Endothelial cell of umbilical vein (primary cell): ENCODE data around the gene FDX1. TPM values are rescaled to one million over a fixed set of nuclear protein-coding genes. Genes with fewer than 3 reads are reported as not detected.

ENCODE experiments used
- BruUV-seq: library from RNA; stranded (reverse); fragments of 400-500 nt; replicated peaks from 2 replicates; lab custom pipeline; 2021; lab: Mats Ljungman, UMichigan
- CTCF ChIA-PET: fragments of 300-600, 350-600 bp; sonication (Branson Sonifier 250); formaldehyde crosslinking; loops from one replicate; lab custom pipeline; 2021; ENCODE audit warnings: antibody characterized with exemption, inconsistent platforms; lab: Charles Lee
- POLR2A ChIA-PET: fragments of 300-600, 350-600 bp; sonication (Branson Sonifier 250); formaldehyde crosslinking; loops from one replicate; lab custom pipeline; 2021; ENCODE audit warnings: antibody characterized with exemption, inconsistent platforms; lab: Charles Lee
- DNase-seq: peaks from one replicate; pipeline ENCODE4 v3.0.0-alpha.2; 2011; ENCODE audit warnings: low read depth, low spot score
- FAIRE-seq: peaks from 2 replicates; lab custom pipeline; 2011; peaks lifted over from hg19 to GRCh38; lab: Jason Lieb, UNC
- H2AFZ ChIP-seq: 2 replicates; pipeline ENCODE4 v1.6.0; 2012; ENCODE audit warnings: low read depth, low read length, control low read depth, inconsistent platforms
- H3K27ac ChIP-seq: 2 replicates; pipeline ENCODE4 v1.5.1; 2011; ENCODE audit warnings: low read depth, mild to moderate bottlenecking, control low read depth, low read length, moderate library complexity; ENCODE audit not compliant: insufficient read depth
- H3K27me3 ChIP-seq, 2 experiments: 2 replicates each; pipeline versions ENCODE4 v1.6.0 to v1.6.1; 2011; ENCODE audit warnings: low read length in 2 of 2, mixed read lengths in 1 of 2; ENCODE audit not compliant: control insufficient read depth in 2 of 2, insufficient read depth in 2 of 2
- H3K36me3 ChIP-seq, 2 experiments: 2 replicates in 1 of 2; 3 replicates in 1 of 2; pipeline ENCODE4 v1.5.1; 2011; ENCODE audit warnings: low read length in 2 of 2, mild to moderate bottlenecking in 1 of 2, moderate library complexity in 1 of 2; ENCODE audit not compliant: control insufficient read depth in 2 of 2, insufficient read depth in 2 of 2; ENCODE audit errors: extremely low read depth in 1 of 2
- H3K4me1 ChIP-seq: 3 replicates; pipeline ENCODE4 v1.5.1; 2011; ENCODE audit warnings: mild to moderate bottlenecking, low read length; ENCODE audit not compliant: control insufficient read depth, insufficient read depth; ENCODE audit errors: extremely low read depth
- H3K4me2 ChIP-seq: 2 replicates; pipeline ENCODE4 v1.6.1; 2011; ENCODE audit warnings: low read length, control low read depth, mixed read lengths; ENCODE audit not compliant: insufficient read depth
- H3K4me3 ChIP-seq, 3 experiments: fragments of 200-600 bp in 1 of 3; sonication (generic), shearing (Covaris generic) in 1 of 3; replicated peaks in 1 of 3; 2 replicates each; pipeline ENCODE4 v1.5.1; 2011 to 2016; ENCODE audit warnings: control low read depth in 3 of 3, low read length in 3 of 3, mild to moderate bottlenecking in 2 of 3, inconsistent platforms in 1 of 3, low read depth in 1 of 3, moderate library complexity in 1 of 3; ENCODE audit not compliant: insufficient read depth in 1 of 3
- H3K79me2 ChIP-seq: 2 replicates; pipeline ENCODE4 v1.6.0; 2012; ENCODE audit warnings: low read length, inconsistent platforms; ENCODE audit not compliant: control insufficient read depth, insufficient read depth
- H3K9ac ChIP-seq: replicated peaks from 2 replicates; pipeline ENCODE3; 2011; ENCODE audit warnings: low read length, control low read depth; ENCODE audit not compliant: insufficient read depth; ENCODE audit errors: extremely low read depth
- H3K9me1 ChIP-seq: replicated peaks from 3 replicates; pipeline ENCODE4 v1.6.0; 2011; ENCODE audit warnings: mild to moderate bottlenecking, low read length; ENCODE audit not compliant: control insufficient read depth, insufficient read depth; ENCODE audit errors: extremely low read depth
- H3K9me3 ChIP-seq: replicated peaks from 2 replicates; pipeline ENCODE4 v1.5.1; 2012; ENCODE audit warnings: low read length, inconsistent platforms; ENCODE audit not compliant: control insufficient read depth, insufficient read depth
- H4K20me1 ChIP-seq: replicated peaks from 2 replicates; pipeline ENCODE3; 2011; ENCODE audit warnings: mild to moderate bottlenecking, low read length; ENCODE audit not compliant: control insufficient read depth, insufficient read depth; ENCODE audit errors: extremely low read depth
- EZH2 ChIP-seq: IDR thresholded peaks from 2 replicates; pipeline ENCODE4 v1.6.1; 2012; ENCODE audit warnings: borderline replicate concordance, low read depth, mild to moderate bottlenecking, moderate library complexity, low read length, inconsistent platforms; ENCODE audit not compliant: severe bottlenecking
- FOS ChIP-seq: IDR thresholded peaks from 2 replicates; pipeline ENCODE4 v1.6.1; 2011; ENCODE audit warnings: mild to moderate bottlenecking, low read length, moderate library complexity, borderline replicate concordance; ENCODE audit not compliant: insufficient read depth
- JUN ChIP-seq: IDR thresholded peaks from 2 replicates; pipeline ENCODE4 v1.6.1; 2011; ENCODE audit warnings: borderline replicate concordance, low read depth; ENCODE audit not compliant: insufficient read length, insufficient read depth
- MYC ChIP-seq: IDR thresholded peaks from one replicate; pipeline ENCODE4 v1.6.1; 2011; ENCODE audit warnings: mild to moderate bottlenecking, low read depth, low read length
- POLR2AphosphoS5 ChIP-seq: IDR thresholded peaks from 2 replicates; pipeline ENCODE4 v1.6.1; 2012; ENCODE audit warnings: low read depth, mild to moderate bottlenecking, control low read depth, low read length, moderate library complexity; ENCODE audit not compliant: insufficient read depth
- dilution Hi-C: fragments of 300-500 bp; cut with MboI; formaldehyde crosslinking; loops from one replicate; pipeline ENCODE4 v1.15.0; 2019; ENCODE audit warnings: low sequenced_read_pairs; ENCODE audit not compliant: extremely low pct_ligation_motif_present
- intact Hi-C: fragments of 100-400 bp; cut with micrococcal nuclease; formaldehyde crosslinking; loops from one replicate; pipeline ENCODE4 v1.10.0; 2022
- polyA plus RNA-seq, 4 experiments: library from polyadenylated mRNA; depleted of rRNA in 3 of 4; stranded (reverse) in 3 of 4; unstranded in 1 of 4; fragments of >200 nt; gene quantifications; 2 replicates each; pipeline versions ENCODE4 v1.2.1 to v1.2.3, GENCODE V29; 2011 to 2012; ENCODE audit warnings: missing spikeins in 1 of 4
- total RNA-seq: library from RNA; stranded (reverse); gene quantifications from 2 replicates; pipeline ENCODE4 v1.2.3, GENCODE V29; 2021
- TF ChIP-seq, protein P1 (sequence below): IDR thresholded peaks from 2 replicates; pipeline ENCODE4 v1.6.1; 2011; ENCODE audit not compliant: insufficient read depth, insufficient read length
- TF ChIP-seq, protein P2 (sequence below), 2 donors: IDR thresholded peaks; 1 replicate in 1 of 2; 2 replicates in 1 of 2; pipeline ENCODE4 v1.5.1; 2011; ENCODE audit warnings: low read length in 2 of 2, mild to moderate bottlenecking in 2 of 2, moderate library complexity in 2 of 2, control low read depth in 1 of 2, inconsistent platforms in 1 of 2, low read depth in 1 of 2; ENCODE audit not compliant: insufficient read depth in 1 of 2; ENCODE audit errors: extremely low read depth in 1 of 2

Gene FDX1
- total and polyA plus RNA-seq, 2 donors (not counting 3 experiments of a cell fraction or from before 2014, with no cell fraction given): 4.7 to 11.0 TPM

DNA sequence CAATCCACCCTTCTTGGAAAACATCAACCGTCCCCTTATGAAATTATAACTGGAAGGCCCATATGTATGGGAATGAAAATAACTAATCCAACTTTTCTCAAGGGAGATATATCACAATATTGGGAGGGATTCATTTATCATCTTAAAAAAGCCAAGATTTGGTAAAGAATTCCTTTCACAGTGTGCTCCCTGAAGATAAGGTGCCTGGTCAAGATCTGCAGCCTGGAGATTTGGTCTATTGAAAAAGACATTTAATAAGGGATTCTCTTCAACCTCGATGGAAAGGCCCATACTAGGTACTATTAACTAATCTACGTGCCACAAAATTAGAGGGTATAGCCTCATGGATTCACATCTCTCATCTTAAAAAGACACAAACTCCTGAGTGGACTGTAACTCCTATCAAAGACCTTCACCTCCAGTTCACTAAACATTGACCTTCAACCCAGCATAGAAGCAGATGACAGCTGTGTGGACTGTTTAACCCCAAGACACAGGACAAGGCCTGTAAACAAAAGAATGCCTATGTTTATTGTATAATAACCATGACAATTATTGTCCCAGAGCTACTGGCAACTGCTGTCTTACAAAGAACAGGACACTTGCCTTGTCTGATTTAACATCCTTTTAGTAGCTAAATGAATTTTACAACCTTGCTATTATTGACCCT lies 4.8 kb upstream of the FDX1 start:
- H3K36me3 ChIP-seq: no peaks in the 10 kb centered on the region
- DNase-seq (no peak), FAIRE-seq (no peak)
- BruUV-seq: no TSS peak
- H3K9me1 ChIP-seq: no peaks in the 10 kb centered on the region
- ChIA-PET POLR2A (no interaction called here), CTCF (interaction anchor here (1.4 kb wide), 1 partner anchor 486 kb away, joined by 4 read pairs; no protein-coding TSS in a partner anchor)
- H2AFZ ChIP-seq: no peak overlapping the region
- H3K4me2 ChIP-seq: no peak overlapping the region
- no peak overlapping the region for H3K4me3 ChIP-seq
- no peaks in the 10 kb centered on the region for H3K27me3 ChIP-seq
- no peaks in the 10 kb centered on the region for H4K20me1 ChIP-seq
- intact Hi-C loops (no loop called here), dilution Hi-C loops (no loop called here)
- no peak for TF ChIP-seq JUN
- no peak for TF ChIP-seq EZH2
- H3K27ac ChIP-seq: no peak overlapping the region
- H3K4me1 ChIP-seq: peaks cover 5% of the 10 kb centered on the region
- no peaks in the 10 kb centered on the region for H3K9me3 ChIP-seq
- H3K79me2 ChIP-seq: no peaks in the 10 kb centered on the region
- no peak overlapping the region for H3K9ac ChIP-seq

DNA sequence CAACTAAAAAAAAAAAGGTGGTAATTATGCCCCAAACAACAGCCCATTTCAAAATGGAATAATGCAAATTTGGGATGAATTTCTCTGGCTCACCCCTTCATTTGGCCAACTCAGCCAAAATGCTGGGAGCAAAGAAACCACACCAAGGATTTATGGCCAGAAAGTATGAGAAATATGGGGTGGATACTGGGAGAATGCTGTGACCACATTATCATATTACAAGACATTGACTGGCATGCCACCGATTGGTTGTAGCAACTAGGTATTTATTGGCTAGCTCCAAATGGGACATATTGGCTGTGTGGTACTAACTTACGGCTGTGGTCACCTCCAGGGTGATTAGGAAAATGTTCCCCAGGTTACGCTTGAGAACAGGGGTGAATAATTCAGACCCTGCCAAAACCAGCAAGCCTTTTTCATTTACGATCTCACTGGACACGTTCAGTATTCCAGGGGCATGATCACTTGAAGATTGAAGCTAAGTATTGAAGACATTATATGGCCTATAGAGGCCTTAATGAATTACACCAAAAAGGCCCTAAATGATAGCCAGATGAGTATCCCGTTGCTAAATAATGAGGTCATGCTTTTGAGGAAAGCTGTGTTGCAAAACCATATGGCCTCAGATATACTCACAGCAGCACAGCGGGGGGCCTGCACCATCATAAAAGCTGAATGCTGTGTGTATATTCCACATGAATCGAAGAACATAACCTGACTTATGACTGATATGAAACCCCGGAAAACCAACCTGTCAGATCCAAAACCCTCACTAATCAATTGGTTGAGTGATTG lies 3.8 kb upstream of the FDX1 start:
- BruUV-seq: no TSS peak
- ChIA-PET CTCF (interaction anchor here (1.4 to 1.8 kb wide), 3 partner anchors 12 to 487 kb away, joined by 3 to 6 read pairs (median 4); no protein-coding TSS in a partner anchor), POLR2A (no interaction called here)
- DNase-seq (no peak), FAIRE-seq (no peak)
- H2AFZ ChIP-seq: no peak overlapping the region
- H3K36me3 ChIP-seq: no peaks in the 10 kb centered on the region
- no peak overlapping the region for H3K9ac ChIP-seq
- H3K79me2 ChIP-seq: peaks cover 6% of the 10 kb centered on the region
- H3K27ac ChIP-seq: no peak overlapping the region
- dilution Hi-C loops (no loop called here), intact Hi-C loops (no loop called here)
- H3K9me3 ChIP-seq: no peaks in the 10 kb centered on the region
- H3K9me1 ChIP-seq: no peaks in the 10 kb centered on the region
- no peak overlapping the region for H3K4me3 ChIP-seq
- H3K4me2 ChIP-seq: no peak overlapping the region
- no peaks in the 10 kb centered on the region for H3K27me3 ChIP-seq
- no peak for TF ChIP-seq MYC
- TF ChIP-seq, protein P1, sequence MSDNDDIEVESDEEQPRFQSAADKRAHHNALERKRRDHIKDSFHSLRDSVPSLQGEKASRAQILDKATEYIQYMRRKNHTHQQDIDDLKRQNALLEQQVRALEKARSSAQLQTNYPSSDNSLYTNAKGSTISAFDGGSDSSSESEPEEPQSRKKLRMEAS: no peak
- TF ChIP-seq, protein P2, sequence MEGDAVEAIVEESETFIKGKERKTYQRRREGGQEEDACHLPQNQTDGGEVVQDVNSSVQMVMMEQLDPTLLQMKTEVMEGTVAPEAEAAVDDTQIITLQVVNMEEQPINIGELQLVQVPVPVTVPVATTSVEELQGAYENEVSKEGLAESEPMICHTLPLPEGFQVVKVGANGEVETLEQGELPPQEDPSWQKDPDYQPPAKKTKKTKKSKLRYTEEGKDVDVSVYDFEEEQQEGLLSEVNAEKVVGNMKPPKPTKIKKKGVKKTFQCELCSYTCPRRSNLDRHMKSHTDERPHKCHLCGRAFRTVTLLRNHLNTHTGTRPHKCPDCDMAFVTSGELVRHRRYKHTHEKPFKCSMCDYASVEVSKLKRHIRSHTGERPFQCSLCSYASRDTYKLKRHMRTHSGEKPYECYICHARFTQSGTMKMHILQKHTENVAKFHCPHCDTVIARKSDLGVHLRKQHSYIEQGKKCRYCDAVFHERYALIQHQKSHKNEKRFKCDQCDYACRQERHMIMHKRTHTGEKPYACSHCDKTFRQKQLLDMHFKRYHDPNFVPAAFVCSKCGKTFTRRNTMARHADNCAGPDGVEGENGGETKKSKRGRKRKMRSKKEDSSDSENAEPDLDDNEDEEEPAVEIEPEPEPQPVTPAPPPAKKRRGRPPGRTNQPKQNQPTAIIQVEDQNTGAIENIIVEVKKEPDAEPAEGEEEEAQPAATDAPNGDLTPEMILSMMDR (IDR thresholded peaks at IDR 0.05; ENCODE audit: extremely low read depth in 1 of 2, insufficient read depth in 1 of 2, low read depth in 1 of 2, low read length in 2 of 2): no peak
- TF ChIP-seq FOS: no peak
- no peak for TF ChIP-seq EZH2
- TF ChIP-seq POLR2AphosphoS5: no peak
- H3K4me1 ChIP-seq: peaks cover 5% of the 10 kb centered on the region
- H4K20me1 ChIP-seq: no peaks in the 10 kb centered on the region
